NCI-H2081 treated with DMSO at 0.1 percent for 48 hours (cell line): ENCODE measurements around the gene SLC26A2.
"Not testable (repeated sequence)": the region's sequence is repeated elsewhere in the genome, so short reads cannot be mapped to it uniquely, and the experiment has no call there.

Experiments
- DNase-seq: peaks from one replicate; lab custom pipeline; 2025; lab: John Stamatoyannopoulos, UW

Gene SLC26A2

GRCh38 chr5:150006318-150006717 lies 45.8 kb downstream of the SLC26A2 start:
- no peak for DNase-seq

- no peak for DNase-seq
Observed at GRCh38 chr5:150007050-150007449, 46.5 kb downstream of the SLC26A2 start.

GRCh38 chr5:150009671-150010387 lies 49.3 kb downstream of the SLC26A2 start:
- DNase-seq, result no peak

GRCh38 chr5:150013931-150014330 lies 53.4 kb downstream of the SLC26A2 start:
- no peak for DNase-seq

GRCh38 chr5:150014456-150014855 lies 53.9 kb downstream of the SLC26A2 start:
- DNase-seq, result no peak

- no peak for DNase-seq
Observed at GRCh38 chr5:150015415-150015814, 54.9 kb downstream of the SLC26A2 start.

- DNase-seq, result no peak
Observed at GRCh38 chr5:150016537-150016936, 56.0 kb downstream of the SLC26A2 start.

- DNase-seq, result no peak
Observed at GRCh38 chr5:150017226-150018005, 56.9 kb downstream of the SLC26A2 start.

GRCh38 chr5:150020249-150020648 lies 59.7 kb downstream of the SLC26A2 start:
- DNase-seq, result no peak

GRCh38 chr5:150021491-150022157 lies 61.1 kb downstream of the SLC26A2 start:
- no peak for DNase-seq

GRCh38 chr5:150022158-150022531 lies 61.6 kb downstream of the SLC26A2 start:
- DNase-seq, result no peak

- DNase-seq, result no peak
Observed at GRCh38 chr5:150022681-150023080, 62.1 kb downstream of the SLC26A2 start.

- no peak for DNase-seq
Observed at GRCh38 chr5:150023136-150023535, 62.6 kb downstream of the SLC26A2 start.

GRCh38 chr5:150024346-150024984 lies 63.9 kb downstream of the SLC26A2 start:
- no peak for DNase-seq

- DNase-seq, result no peak
Observed at GRCh38 chr5:150026682-150027172, 66.2 kb downstream of the SLC26A2 start.

- not testable (repeated sequence) for DNase-seq
Observed at GRCh38 chr5:150028047-150028446, 67.5 kb downstream of the SLC26A2 start.

- DNase-seq, result no peak
Observed at GRCh38 chr5:150033334-150033733, 72.8 kb downstream of the SLC26A2 start.

- DNase-seq, result no peak
Observed at GRCh38 chr5:150034662-150035061, 74.1 kb downstream of the SLC26A2 start.

- DNase-seq, result no peak
Observed at GRCh38 chr5:150035139-150035895, 74.8 kb downstream of the SLC26A2 start.

- DNase-seq, result no peak
Observed at GRCh38 chr5:150036513-150036912, 76.0 kb downstream of the SLC26A2 start.
